Sigmoid colon (tissue), 7 donors: Measurements from ENCODE around the gene RNF4. TPM values are rescaled to one million over a fixed set of nuclear protein-coding genes. Genes with fewer than 3 reads are reported as not detected.

Experiments used
- DNase-seq: peaks from one replicate; pipeline ENCODE4 v3.0.0-alpha.2; 2019
- H3K27ac ChIP-seq, 4 donors: fragments of 200-600 bp; sonication (generic); one replicate each; pipeline ENCODE4 v1.5.1; 2016 to 2019; ENCODE audit warnings: mild to moderate bottlenecking in 1 of 4
- H3K27me3 ChIP-seq, 3 donors: fragments of 200-600 bp; sonication (generic); one replicate each; pipeline ENCODE4 v1.5.1; 2019; ENCODE audit warnings: mild to moderate bottlenecking in 1 of 3
- H3K36me3 ChIP-seq, 4 donors: fragments of 200-600 bp; sonication (generic); one replicate each; pipeline ENCODE4 v1.5.1; 2016 to 2019
- H3K4me1 ChIP-seq, 4 donors: fragments of 200-600 bp; sonication (generic); one replicate each; pipeline ENCODE4 v1.5.1; 2017 to 2019
- H3K4me3 ChIP-seq, 4 donors: fragments of 200-600 bp; sonication (generic); one replicate each; pipeline ENCODE4 v1.5.1; 2017 to 2019; ENCODE audit warnings: mild to moderate bottlenecking in 2 of 4, moderate library complexity in 1 of 4
- H3K9me3 ChIP-seq, 4 donors: fragments of 200-600 bp in 3 of 4; sonication (generic) in 3 of 4; one replicate each; pipeline versions ENCODE4 v1.5.1 to v1.6.1; 2013 to 2019
- EP300 ChIP-seq, 4 donors: sonication (generic); formaldehyde crosslinking; IDR thresholded peaks; one replicate each; pipeline ENCODE4 v1.6.1; 2017; ENCODE audit warnings: antibody characterized with exemption in 4 of 4
- POLR2A ChIP-seq, 2 donors: fragments of 450-650 bp; IDR thresholded peaks; one replicate each; pipeline ENCODE4 v1.6.1; 2016; ENCODE audit warnings: antibody characterized with exemption in 2 of 2, mild to moderate bottlenecking in 2 of 2, moderate library complexity in 2 of 2
- POLR2AphosphoS5 ChIP-seq, 4 donors: sonication (generic); formaldehyde crosslinking; IDR thresholded peaks; one replicate each; pipeline ENCODE4 v1.6.1; 2017; ENCODE audit warnings: antibody characterized with exemption in 4 of 4
- WGBS, 2 donors: extraction: QIAGEN DNeasy Blood & Tissue Kit; methylation state at CpG; one replicate each; pipeline ENCODE4 v1.1.7; 2013; 5-methylcytosine and 5-hydroxymethylcytosine counted together
- intact Hi-C: fragments of 100-400 bp; cut with DNase I; formaldehyde crosslinking; loops from one replicate; pipeline ENCODE4 v1.15.1; 2023
- polyA plus RNA-seq, 3 donors: library from polyadenylated mRNA; stranded (reverse); fragments of 200-250 nt; gene quantifications; one replicate each; pipeline ENCODE4 v1.2.3, GENCODE V29; 2013
- total RNA-seq, 4 donors: library from RNA; depleted of rRNA; stranded (reverse); fragments of >200 nt; gene quantifications; one replicate each; pipeline ENCODE4 v1.1.0, GENCODE V29; 2016
- TF ChIP-seq, protein P1 (sequence below), 4 experiments: fragments of 450-650 bp in 3 of 4; fragments of 200-600 bp in 1 of 4; IDR thresholded peaks; one replicate each; pipeline ENCODE4 v1.5.1; 2016 to 2019; ENCODE audit warnings: antibody characterized with exemption in 4 of 4, mild to moderate bottlenecking in 3 of 4, moderate library complexity in 2 of 4
- donor health status: healthy with polysubstance abuse.
- donor health status: Bipolar disorder and iron deficiency.
- donor health status: healthy.

The RNF4 gene
- total and polyA plus RNA-seq, 7 donors, result 19.8 to 51.0 (median 32.1) TPM

DNA sequence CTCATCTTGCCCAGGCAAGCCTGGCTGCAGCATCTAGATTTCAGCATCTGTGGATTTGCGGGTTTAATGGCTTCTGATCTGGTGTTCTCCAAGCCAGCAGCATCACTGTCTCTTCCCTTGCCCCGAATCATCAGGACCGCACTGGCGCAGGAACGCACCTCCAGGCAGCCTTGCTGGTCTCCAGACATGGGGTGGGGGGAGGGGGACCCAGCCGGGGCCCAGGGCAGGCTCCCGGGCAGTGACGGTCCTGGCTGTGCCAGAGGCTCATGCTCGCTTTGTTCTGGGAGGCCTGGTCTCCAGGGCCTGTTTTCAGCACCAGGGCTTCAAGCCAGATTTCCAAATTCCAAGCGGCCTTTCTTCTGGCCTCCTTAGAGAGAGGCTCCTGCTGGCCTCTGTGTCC lies 45.2 kb upstream of the RNF4 start:
- Histone ChIP-seq H3K27me3 (peaks cover 0 to 57% (median 40%) of the 10 kb centered on the region in 3 donors), H3K36me3 (no peaks in the 10 kb centered on the region), H3K27ac (no peak overlapping the region), H3K9me3 (no peaks in the 10 kb centered on the region), H3K4me3 (no peak overlapping the region), H3K4me1 (peaks cover 0 to 10% (median 10%) of the 10 kb centered on the region in 4 donors)
- intact Hi-C loops, result no loop called here
- TF ChIP-seq POLR2A (IDR thresholded peaks at IDR 0.05) (no peak), POLR2AphosphoS5 (IDR thresholded peaks at IDR 0.05) (no peak), EP300 (IDR thresholded peaks at IDR 0.05) (no peak)
- TF ChIP-seq, protein P1, sequence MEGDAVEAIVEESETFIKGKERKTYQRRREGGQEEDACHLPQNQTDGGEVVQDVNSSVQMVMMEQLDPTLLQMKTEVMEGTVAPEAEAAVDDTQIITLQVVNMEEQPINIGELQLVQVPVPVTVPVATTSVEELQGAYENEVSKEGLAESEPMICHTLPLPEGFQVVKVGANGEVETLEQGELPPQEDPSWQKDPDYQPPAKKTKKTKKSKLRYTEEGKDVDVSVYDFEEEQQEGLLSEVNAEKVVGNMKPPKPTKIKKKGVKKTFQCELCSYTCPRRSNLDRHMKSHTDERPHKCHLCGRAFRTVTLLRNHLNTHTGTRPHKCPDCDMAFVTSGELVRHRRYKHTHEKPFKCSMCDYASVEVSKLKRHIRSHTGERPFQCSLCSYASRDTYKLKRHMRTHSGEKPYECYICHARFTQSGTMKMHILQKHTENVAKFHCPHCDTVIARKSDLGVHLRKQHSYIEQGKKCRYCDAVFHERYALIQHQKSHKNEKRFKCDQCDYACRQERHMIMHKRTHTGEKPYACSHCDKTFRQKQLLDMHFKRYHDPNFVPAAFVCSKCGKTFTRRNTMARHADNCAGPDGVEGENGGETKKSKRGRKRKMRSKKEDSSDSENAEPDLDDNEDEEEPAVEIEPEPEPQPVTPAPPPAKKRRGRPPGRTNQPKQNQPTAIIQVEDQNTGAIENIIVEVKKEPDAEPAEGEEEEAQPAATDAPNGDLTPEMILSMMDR (IDR thresholded peaks at IDR 0.05), result no peak
- DNase-seq, result no peak
- 85 to 87% methylated on average over 10 of the region's 10 CpGs for WGBS, 2 donors

DNA sequence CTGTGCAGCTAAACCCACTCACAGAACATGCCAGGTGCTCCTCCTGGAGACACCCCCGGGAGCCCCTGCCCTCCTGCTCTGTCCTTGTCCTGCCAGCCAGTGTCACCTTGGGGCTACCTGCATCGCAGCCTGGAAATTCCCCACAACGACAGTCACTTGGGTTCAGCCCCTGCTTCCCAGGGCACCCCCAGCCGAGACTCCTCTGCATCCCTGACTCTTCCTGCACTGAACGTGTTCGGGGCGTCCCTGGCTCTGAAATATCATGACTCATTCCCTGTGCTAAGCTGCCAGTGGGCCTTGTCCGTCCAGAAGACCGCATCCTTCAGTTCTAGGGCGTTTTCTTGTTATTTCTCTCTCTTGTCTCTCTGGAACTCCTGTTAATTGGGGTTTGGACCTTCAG lies 44.3 kb upstream of the RNF4 start:
- Histone ChIP-seq H3K4me1 (peaks cover 0 to 2% (median 2%) of the 10 kb centered on the region in 4 donors), H3K4me3 (no peak overlapping the region), H3K27ac (no peak overlapping the region), H3K36me3 (no peaks in the 10 kb centered on the region), H3K27me3 (peaks cover 0 to 53% (median 39%) of the 10 kb centered on the region in 3 donors), H3K9me3 (no peaks in the 10 kb centered on the region)
- intact Hi-C loops, result no loop called here
- WGBS, 2 donors, result 82 to 84% methylated on average over 10 of the region's 10 CpGs
- TF ChIP-seq POLR2AphosphoS5 (IDR thresholded peaks at IDR 0.05), result no peak
- TF ChIP-seq, protein P1 (IDR thresholded peaks at IDR 0.05), result no peak
- no peak for TF ChIP-seq EP300 (IDR thresholded peaks at IDR 0.05)
- TF ChIP-seq POLR2A (IDR thresholded peaks at IDR 0.05), result no peak
- DNase-seq, result no peak

GRCh38 chr4:2425386-2426068 lies 43.4 kb upstream of the RNF4 start:
- TF ChIP-seq POLR2AphosphoS5 (IDR thresholded peaks at IDR 0.05), result no peak
- TF ChIP-seq POLR2A (IDR thresholded peaks at IDR 0.05), result no peak
- TF ChIP-seq EP300 (IDR thresholded peaks at IDR 0.05), result no peak
- TF ChIP-seq, protein P1 (IDR thresholded peaks at IDR 0.05), result no peak

GRCh38 chr4:2426069-2426397 lies 42.9 kb upstream of the RNF4 start:
- WGBS, 2 donors, result 88% methylated on average over 8 of the region's 8 CpGs

More at GRCh38 chr4:2425386-2426068, 43.4 kb upstream of the RNF4 start:
- WGBS, 2 donors, result 89 to 94% methylated on average over 13 of the region's 13 CpGs
- Histone ChIP-seq H3K4me3 (no peak overlapping the region), H3K9me3 (no peaks in the 10 kb centered on the region), H3K27me3 (peaks cover 0 to 44% (median 30%) of the 10 kb centered on the region in 3 donors), H3K36me3 (no peaks in the 10 kb centered on the region), H3K27ac (no peak overlapping the region), H3K4me1 (no peaks in the 10 kb centered on the region)
- no peak for DNase-seq
- intact Hi-C loops, result no loop called here

More at GRCh38 chr4:2426069-2426397, 42.9 kb upstream of the RNF4 start:
- H3K4me3 ChIP-seq, result no peak overlapping the region
- no peak for DNase-seq
- H3K4me1 ChIP-seq, result no peaks in the 10 kb centered on the region
- peaks cover 0 to 38% (median 25%) of the 10 kb centered on the region in 3 donors for H3K27me3 ChIP-seq
- H3K27ac ChIP-seq, result no peak overlapping the region
- no peaks in the 10 kb centered on the region for H3K9me3 ChIP-seq
- no peaks in the 10 kb centered on the region for H3K36me3 ChIP-seq
- intact Hi-C loops, result no loop called here
- TF ChIP-seq POLR2AphosphoS5 (IDR thresholded peaks at IDR 0.05) (no peak), EP300 (IDR thresholded peaks at IDR 0.05) (no peak), POLR2A (IDR thresholded peaks at IDR 0.05) (no peak)
- TF ChIP-seq, protein P1 (IDR thresholded peaks at IDR 0.05), result no peak
